Right renal cortex interstitium (tissue), 3 donors: ENCODE measurements around the gene GLRB. TPM values are rescaled to one million over a fixed set of nuclear protein-coding genes. Genes with fewer than 3 reads are reported as not detected.
"Not testable (repeated sequence)": the region's sequence is repeated elsewhere in the genome, so short reads cannot be mapped to it uniquely, and the experiment has no call there.

ENCODE experiments used
- DNase-seq, 3 donors: peaks; one replicate each; pipeline ENCODE4 v3.0.0-alpha.2; 2013; ENCODE audit warnings: low read depth in 3 of 3, low spot score in 2 of 3
- polyA plus RNA-seq, 3 donors: library from polyadenylated mRNA; unstranded; fragments of 120-200 nt; gene quantifications; one replicate each; pipeline ENCODE4 v1.2.1, GENCODE V29; 2013; ENCODE audit not compliant: insufficient read length in 3 of 3

GLRB gene
- polyA plus RNA-seq, 3 donors, result 13.8 to 14.8 (median 14.2) TPM

DNA sequence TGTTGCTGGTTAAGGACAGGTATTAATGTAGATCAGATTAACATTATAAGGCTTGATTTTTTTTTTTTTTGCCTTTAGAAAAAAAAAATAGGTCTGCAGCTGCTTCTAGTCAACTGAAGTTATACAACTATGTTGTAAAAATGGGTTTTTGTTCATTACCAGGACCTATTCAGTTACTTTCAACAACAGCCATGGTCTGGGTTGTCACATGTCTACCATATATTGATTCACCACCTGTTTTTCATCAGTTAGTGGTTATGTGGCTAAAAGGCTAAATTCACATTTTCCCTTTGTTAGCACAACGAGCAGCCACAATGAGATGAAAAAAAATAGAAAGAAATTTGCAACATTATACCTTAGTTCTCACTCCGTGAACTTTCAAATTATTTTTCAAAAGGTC is 45.5 kb downstream of the GLRB start:
- DNase-seq, result no peak

DNA sequence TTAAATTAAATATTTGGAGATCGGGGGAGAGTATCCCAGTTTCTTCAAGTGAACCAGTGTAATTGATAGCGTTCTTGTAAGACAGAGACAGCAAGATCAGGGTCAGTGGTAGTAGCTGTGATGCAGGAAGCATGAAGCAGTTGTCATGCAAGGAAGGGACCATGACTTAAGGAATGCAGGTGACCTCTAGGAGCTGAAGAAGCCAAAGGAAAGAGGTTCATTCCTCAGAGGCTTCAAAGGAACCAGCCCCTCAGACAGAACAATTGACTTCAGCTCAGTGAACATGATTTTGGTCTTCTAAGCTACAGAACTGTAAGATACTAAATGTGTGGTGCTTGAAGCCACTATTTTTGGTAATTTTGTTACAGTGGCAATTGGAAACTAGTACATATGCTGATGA is 51.6 kb downstream of the GLRB start:
- no peak for DNase-seq

DNA sequence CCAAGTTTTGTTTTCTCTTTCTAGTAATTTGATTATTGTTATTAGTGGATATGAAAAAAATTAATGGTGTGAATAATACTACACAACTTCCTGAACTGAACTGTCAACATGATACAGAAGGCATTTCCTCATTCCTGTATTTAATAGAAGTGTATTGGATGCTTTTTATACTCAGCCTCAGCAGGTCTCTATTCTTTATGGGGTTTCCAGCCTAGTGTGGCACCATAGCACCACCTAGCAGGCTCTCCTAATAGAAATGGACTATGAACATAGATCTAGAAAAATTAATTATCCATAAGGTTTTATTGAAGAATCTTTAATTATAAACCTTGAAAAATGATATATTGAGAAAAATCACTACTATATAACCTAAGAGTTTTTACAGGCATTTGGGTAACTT is 52.4 kb downstream of the GLRB start:
- peak in 1 of 3 donors; percentile 1 for DNase-seq

DNA sequence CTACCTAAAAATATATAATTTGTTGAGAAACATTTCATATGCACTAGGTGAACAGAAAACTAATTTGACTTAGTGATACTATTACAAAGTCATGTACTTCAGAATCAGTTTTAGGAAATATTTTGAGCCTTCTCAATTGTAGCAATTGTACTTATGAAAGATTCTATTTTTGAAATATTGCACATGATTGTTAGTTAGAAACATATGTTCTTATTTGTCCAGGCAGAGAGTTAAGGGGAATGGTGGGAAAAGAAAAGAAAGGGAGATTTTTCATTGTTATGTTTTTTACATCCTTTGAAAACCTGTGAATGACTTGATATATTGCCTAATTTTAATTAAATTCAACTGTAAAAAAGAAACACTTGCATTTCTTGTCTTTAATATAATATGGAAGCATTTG is 66.0 kb downstream of the GLRB start:
- DNase-seq, result no peak

DNA sequence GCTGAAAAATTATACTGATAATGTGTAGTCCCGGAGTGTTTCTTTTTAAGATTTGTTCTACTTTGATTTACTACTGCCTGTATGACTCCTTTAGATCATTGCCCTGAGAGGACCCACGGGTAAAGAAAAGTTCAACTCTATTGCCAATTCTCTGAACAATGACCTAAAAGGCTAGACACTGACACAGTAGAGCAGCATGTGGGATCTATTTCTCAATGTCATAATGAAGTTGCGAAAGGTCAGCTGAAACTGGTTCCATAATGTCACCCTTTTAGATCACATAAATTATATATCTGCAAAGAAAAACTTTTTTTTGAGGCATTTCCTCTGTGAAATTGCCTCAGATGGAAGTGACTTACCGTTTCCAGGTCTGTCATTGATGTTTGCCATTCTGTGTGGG is 67.4 kb downstream of the GLRB start:
- no peak for DNase-seq

DNA sequence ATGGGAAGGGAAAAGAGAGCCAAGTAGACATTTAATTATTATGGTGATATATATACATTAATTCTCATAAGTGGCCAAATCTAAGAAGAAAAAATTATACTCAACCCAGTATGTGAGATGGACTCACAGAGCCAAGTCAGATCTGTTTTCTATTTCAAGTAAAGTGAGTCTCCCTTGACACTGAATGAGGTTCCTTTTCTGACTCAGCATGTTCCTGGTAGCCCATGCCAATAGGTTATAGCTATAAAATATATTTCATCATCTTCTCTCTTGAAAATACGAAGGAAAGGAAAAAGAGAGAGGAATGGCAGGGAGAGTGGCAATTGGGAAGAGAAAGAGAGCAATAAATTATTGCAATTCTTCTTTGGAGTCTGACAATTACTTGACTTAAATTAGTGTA is 75.8 kb downstream of the GLRB start:
- no peak for DNase-seq

DNA sequence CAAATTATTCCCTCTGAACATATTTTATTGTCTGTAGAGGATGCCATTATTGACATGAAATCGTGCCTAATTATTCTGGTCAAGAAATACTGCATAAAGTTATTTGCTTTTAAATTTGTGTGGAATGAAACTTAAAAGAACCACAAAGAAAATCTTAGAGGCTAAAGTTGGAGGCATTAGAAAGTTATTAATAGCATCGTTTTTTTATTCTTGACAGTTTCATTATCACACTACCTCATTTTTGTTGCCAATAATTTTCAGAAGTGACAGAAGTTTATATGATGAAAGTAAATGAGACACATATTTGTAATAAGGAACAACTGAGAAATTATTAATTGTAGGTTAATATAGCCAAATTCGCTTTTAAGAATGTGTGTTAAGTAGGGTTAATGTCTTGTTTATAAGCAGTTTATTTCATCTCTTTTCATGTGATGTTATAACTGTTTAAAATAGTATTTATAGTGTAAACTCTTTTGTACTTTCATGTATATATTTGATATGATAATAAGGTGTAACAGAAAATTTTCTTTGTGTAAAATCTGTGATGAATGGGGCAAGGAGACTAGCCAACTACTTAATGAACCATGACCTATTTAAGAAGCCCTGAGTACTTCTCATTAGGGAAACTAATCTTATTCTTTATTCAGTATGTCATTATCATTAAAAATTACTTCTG is 90.1 kb downstream of the GLRB start:
- DNase-seq, result no peak

DNA sequence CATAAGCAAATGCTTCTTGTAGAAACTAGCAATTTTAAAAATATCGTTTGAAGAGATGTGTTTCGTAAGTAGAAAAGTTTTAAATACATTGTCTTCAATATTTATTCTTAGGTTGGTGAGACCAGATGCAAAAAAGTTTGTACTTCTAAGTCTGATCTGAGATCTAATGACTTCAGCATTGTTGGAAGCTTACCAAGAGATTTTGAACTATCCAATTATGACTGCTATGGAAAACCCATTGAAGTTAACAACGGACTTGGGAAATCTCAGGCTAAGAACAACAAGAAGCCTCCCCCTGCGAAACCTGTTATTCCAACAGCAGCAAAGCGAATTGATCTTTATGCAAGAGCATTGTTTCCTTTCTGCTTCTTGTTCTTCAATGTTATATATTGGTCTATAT is 94.4 kb downstream of the GLRB start:
- DNase-seq, result no peak

- no peak for DNase-seq
Measured at GRCh38 chr4:157172011-157172410, 96.1 kb downstream of the GLRB start.

DNA sequence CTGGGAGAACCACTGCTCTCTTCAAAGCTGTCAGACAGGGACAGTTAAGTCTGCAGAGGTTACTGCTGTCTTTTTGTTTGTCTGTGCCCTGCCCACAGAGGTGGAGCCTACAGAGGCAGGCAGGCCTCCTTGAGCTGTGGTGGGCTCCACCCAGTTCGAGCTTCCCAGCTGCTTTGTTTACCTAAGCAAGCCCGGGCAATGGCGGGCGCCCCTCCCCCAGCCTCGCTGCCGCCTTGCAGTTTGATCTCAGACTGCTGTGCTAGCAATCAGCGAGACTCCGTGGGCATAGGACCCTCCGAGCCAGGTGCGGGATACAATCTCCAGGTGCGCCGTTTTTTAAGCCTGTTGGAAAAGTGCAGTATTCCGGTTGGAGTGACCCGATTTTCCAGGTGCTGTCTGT is 104.3 kb downstream of the GLRB start:
- DNase-seq, result not testable (repeated sequence)

- DNase-seq, result no peak
Measured at GRCh38 chr4:157184300-157184699, 108.3 kb downstream of the GLRB start.

- no peak for DNase-seq
Measured at GRCh38 chr4:157185363-157185762, 109.4 kb downstream of the GLRB start.

DNA sequence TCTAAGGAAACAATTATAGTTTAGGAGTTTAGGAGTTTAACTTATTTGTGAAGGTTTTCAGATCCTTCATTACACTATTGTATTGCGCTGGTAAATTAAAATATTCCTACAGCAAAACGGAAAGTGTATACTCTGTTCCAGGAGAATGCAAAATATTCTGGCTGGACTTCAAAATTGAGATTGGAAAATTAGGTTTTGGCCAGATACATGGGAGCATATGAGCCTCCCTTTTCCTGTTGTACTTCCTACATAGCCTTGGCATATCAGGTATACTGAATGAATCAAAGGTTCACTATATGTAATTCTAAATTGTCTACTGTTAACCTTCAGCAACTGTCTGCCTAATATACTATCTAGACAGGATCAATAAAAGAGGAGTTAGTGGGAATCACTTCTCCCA is 119.4 kb downstream of the GLRB start:
- no peak for DNase-seq

GRCh38 chr4:157196046-157196445 is 120.1 kb downstream of the GLRB start:
- DNase-seq, result no peak

GRCh38 chr4:157204634-157205244 is 128.8 kb downstream of the GLRB start:
- DNase-seq, result no peak

DNA sequence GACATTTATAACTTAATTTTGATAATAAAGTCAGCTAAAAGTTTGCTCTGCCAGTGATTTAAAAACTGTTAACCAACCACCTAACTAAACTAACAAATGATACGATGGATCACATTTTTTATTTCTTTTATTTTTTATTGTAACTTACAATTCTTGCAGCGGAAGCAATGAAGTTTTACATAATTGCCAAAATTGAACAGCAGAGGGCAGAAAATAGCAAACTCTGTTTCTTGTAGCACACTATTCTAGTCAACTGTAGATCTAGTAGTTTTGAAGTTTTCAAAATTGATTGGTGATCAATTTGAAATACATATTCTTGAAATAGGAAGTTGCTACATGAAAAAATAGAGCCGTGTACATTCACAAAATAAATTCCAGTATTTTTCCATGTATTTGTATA is 141.8 kb downstream of the GLRB start:
- no peak for DNase-seq

DNA sequence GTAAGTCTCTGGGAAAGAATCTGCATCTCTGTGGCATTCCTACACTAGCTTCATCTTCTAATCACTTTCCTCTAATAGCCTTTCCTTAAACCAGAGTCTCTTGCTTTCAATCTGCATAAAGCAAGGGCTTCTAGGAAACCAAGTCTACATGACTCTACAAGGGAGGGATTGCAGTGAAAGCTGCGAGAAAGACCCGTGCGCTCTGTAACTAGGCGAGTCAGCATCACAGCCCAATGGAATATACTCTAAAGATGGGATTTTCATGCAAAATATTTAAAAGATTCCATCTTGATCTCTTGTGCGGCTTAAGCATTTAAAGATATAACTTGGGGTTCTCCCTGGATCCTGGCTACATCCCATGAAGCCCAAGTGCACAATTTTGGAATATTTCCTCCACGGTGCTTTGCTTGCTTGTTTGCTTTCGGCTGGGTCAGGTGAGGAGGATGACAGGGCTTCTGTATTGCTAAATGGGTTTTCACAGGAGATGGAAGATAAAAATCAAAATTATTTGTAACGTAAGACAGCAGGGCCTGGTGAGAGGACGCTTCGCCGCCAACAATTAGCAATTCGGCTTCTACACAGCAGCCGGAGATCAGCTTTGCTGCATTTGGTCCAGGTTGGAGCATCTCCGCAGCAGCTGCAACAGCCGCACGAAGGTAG is 143.9 kb downstream of the GLRB start:
- no peak for DNase-seq

GRCh38 chr4:157220371-157220881 is 144.5 kb downstream of the GLRB start, which contains the start of gene GRIA2:
TSS of gene GRIA2 (plus strand) at chr4:157220728. CDS start at chr4:157221043, 315 bp downstream.
- DNase-seq, result peak; percentile 50 to 74 (median 66)

DNA sequence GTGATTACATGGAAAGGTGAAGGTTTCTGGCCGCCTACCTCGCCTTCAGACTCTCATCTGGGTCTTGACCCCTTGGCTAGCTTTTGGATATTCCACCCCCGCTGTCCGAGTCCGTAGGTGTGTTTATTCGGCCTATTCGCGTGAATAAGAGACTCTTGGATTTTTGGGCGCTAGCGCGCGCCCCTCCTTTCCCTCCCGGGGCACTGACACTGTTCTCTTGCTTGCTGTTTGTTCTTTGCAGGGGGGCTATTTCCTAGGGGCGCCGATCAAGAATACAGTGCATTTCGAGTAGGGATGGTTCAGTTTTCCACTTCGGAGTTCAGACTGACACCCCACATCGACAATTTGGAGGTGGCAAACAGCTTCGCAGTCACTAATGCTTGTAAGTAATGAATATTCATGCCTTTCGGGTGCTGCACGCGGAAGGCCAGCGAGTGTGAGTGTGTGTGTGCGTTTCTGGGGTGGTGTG is 145.5 kb downstream of the GLRB start:
- DNase-seq, result no peak
